Neuronal stem cell (in vitro differentiated cells): ENCODE data around the gene MADD.

Experiments used
- DNase-seq: peaks from one replicate; pipeline ENCODE4 v3.0.0-alpha.2; 2013; ENCODE audit warnings: low spot score
- H2AFZ ChIP-seq: one replicate; pipeline ENCODE4 v1.6.1; 2013; ENCODE audit warnings: mild to moderate bottlenecking, low read length, inconsistent platforms
- H2AK5ac ChIP-seq: 2 replicates; pipeline ENCODE4 v1.6.1; 2013; ENCODE audit warnings: low read depth, mild to moderate bottlenecking, inconsistent platforms, low read length, moderate library complexity, mixed read lengths
- H2BK120ac ChIP-seq: 2 replicates; pipeline ENCODE4 v1.6.1; 2013; ENCODE audit warnings: low read depth, mild to moderate bottlenecking, inconsistent platforms, low read length, moderate library complexity, mixed read lengths
- H2BK12ac ChIP-seq: one replicate; pipeline ENCODE4 v1.6.1; 2013; ENCODE audit warnings: low read length, inconsistent platforms
- H2BK15ac ChIP-seq: 2 replicates; pipeline ENCODE4 v1.6.1; 2013; ENCODE audit warnings: mild to moderate bottlenecking, low read length, inconsistent platforms, mixed read lengths
- H2BK5ac ChIP-seq: one replicate; pipeline ENCODE4 v1.6.1; 2013; ENCODE audit warnings: inconsistent platforms, mild to moderate bottlenecking, low read length, moderate library complexity
- H3K14ac ChIP-seq: one replicate; pipeline ENCODE4 v1.6.1; 2013; ENCODE audit warnings: low read length, inconsistent platforms
- H3K18ac ChIP-seq: 2 replicates; pipeline ENCODE4 v1.6.1; 2013; ENCODE audit warnings: low read length, inconsistent platforms
- H3K23ac ChIP-seq: 2 replicates; pipeline ENCODE4 v1.6.1; 2013; ENCODE audit warnings: low read depth, mild to moderate bottlenecking, mixed read lengths, low read length, inconsistent platforms; ENCODE audit not compliant: poor library complexity
- H3K27ac ChIP-seq: replicated peaks from 3 replicates; pipeline ENCODE4 v1.5.1; 2013; ENCODE audit warnings: low read length, inconsistent platforms
- H3K27me3 ChIP-seq, 3 experiments: 2 replicates each; pipeline ENCODE4 v1.6.1; 2013; ENCODE audit warnings: low read length in 3 of 3, mild to moderate bottlenecking in 2 of 3, inconsistent platforms in 1 of 3, low read depth in 1 of 3, mixed read lengths in 1 of 3, moderate library complexity in 1 of 3; ENCODE audit not compliant: control insufficient read depth in 3 of 3, insufficient read depth in 3 of 3
- H3K36me3 ChIP-seq, 2 donors: replicated peaks in 1 of 2; 2 replicates each; pipeline ENCODE4 v1.6.1; 2013; ENCODE audit warnings: low read length in 2 of 2; ENCODE audit not compliant: control insufficient read depth in 2 of 2, insufficient read depth in 2 of 2
- H3K4ac ChIP-seq: 2 replicates; pipeline ENCODE4 v1.6.1; 2013; ENCODE audit warnings: inconsistent platforms, mild to moderate bottlenecking, low read length, moderate library complexity
- H3K4me1 ChIP-seq, 2 donors: 1 replicate in 1 of 2; 2 replicates in 1 of 2; pipeline ENCODE4 v1.6.1; 2013; ENCODE audit warnings: low read length in 2 of 2, low read depth in 1 of 2; ENCODE audit not compliant: control insufficient read depth in 2 of 2, insufficient read depth in 1 of 2
- H3K4me2 ChIP-seq: one replicate; pipeline ENCODE4 v1.6.1; 2013; ENCODE audit warnings: mild to moderate bottlenecking, low read length, inconsistent platforms; ENCODE audit not compliant: insufficient read depth, poor library complexity, severe bottlenecking
- H3K4me3 ChIP-seq, 2 donors: 2 replicates each; pipeline ENCODE4 v1.5.1; 2013; ENCODE audit warnings: low read length in 2 of 2, mild to moderate bottlenecking in 2 of 2, inconsistent platforms in 1 of 2, moderate library complexity in 1 of 2
- H3K79me1 ChIP-seq: one replicate; pipeline ENCODE4 v1.6.1; 2013; ENCODE audit warnings: low read depth, mild to moderate bottlenecking, inconsistent platforms, low read length, moderate library complexity
- H3K9ac ChIP-seq: one replicate; pipeline ENCODE4 v1.6.1; 2013; ENCODE audit warnings: mild to moderate bottlenecking, low read depth, low read length, inconsistent platforms; ENCODE audit not compliant: poor library complexity
- H3K9me3 ChIP-seq, 2 donors: replicated peaks in 1 of 2; 2 replicates each; pipeline versions ENCODE3 to v1.6.1; 2013; ENCODE audit warnings: low read length in 2 of 2, mild to moderate bottlenecking in 2 of 2, inconsistent platforms in 1 of 2, low read depth in 1 of 2, mixed read lengths in 1 of 2, moderate library complexity in 1 of 2; ENCODE audit not compliant: control insufficient read depth in 2 of 2, insufficient read depth in 1 of 2
- H4K8ac ChIP-seq: one replicate; pipeline ENCODE4 v1.6.1; 2013; ENCODE audit warnings: low read depth, mild to moderate bottlenecking, inconsistent platforms, low read length, moderate library complexity
- H4K91ac ChIP-seq: one replicate; pipeline ENCODE4 v1.6.1; 2013; ENCODE audit warnings: low read length, low read depth, mild to moderate bottlenecking, inconsistent platforms; ENCODE audit not compliant: poor library complexity
- WGBS, 2 donors: extraction: QIAGEN DNeasy Blood & Tissue Kit; methylation state at CpG; one replicate each; pipeline ENCODE4 v1.1.7; 2013; ENCODE audit warnings: missing lambda C conversion rate in 2 of 2, mixed read lengths in 1 of 2; ENCODE audit not compliant: insufficient read length in 2 of 2, insufficient replicate concordance in 1 of 2; ENCODE audit errors: extremely low coverage in 2 of 2; 5-methylcytosine and 5-hydroxymethylcytosine counted together

MADD gene

DNA sequence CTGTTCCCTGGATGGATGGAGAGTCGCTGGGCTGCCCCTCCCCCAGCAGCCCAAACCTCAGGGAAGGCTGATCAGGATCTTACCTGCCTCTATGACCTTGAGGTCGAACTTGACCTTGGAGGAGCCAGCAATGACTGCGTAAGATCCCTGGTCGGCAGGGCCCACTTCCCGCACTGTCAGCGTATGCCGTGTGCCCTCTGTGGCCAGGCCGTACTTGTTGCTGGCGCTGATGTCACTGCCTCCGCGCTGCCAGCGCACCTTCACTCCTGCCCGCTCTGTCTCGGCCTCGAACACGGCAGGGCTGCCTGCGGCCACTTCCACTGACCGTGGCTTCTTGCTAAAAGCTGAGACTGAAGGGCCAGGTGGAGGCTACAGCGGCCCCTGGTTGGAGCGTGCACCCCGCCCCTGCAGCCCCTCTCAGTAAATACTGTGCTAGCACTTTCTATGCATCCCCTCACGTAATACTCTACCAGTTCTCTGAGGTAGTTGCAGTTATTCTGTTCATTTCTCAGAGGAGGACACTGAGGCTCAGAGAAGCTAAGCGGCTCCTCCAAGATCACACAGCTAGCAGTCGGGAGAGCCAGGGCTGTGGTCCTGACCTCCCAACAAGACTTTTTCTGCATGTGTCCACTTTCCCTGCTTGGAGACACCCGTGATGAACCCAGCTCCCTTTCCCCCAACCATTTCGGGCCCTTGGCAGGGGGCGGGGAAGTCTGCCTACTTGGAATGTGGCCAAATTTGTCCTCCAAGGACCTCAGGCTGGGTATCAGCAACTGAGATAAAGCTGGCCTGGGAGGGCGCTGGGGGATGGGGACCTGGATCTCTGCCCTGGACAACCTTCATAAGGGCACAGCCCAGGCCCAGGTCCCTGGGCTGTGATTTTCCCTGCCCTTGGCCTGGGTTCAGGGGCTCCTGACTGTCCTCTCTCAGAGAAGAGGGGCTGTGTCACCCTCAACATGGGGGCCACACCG lies 81.5 kb downstream of the MADD start:
- no peak overlapping the region for H3K4ac ChIP-seq
- no peaks in the 10 kb centered on the region for H3K36me3 ChIP-seq
- H3K14ac ChIP-seq, result peak overlapping the region; percentile 9
- no peak overlapping the region for H3K4me3 ChIP-seq
- peak overlapping the region; percentile 56 for H3K9ac ChIP-seq
- H2BK12ac ChIP-seq, result no peak overlapping the region
- DNase-seq, result no peak
- peak overlapping the region; percentile 11 for H2AK5ac ChIP-seq
- peaks cover 0 to 7% of the 10 kb centered on the region in 2 donors for H3K9me3 ChIP-seq
- H3K4me1 ChIP-seq, result peaks cover 3 to 5% of the 10 kb centered on the region in 2 donors
- WGBS, 2 donors, result no CpG with 5 or more reads among the region's 29 CpGs
- H2AFZ ChIP-seq, result no peak overlapping the region
- H3K27me3 ChIP-seq, result peaks cover 0 to 29% (median 0%) of the 10 kb centered on the region in 3 experiments
- H3K23ac ChIP-seq, result peak overlapping the region; percentile 8
- H3K4me2 ChIP-seq, result no peak overlapping the region
- no peak overlapping the region for H2BK120ac ChIP-seq
- H2BK5ac ChIP-seq, result no peak overlapping the region
- no peak overlapping the region for H3K18ac ChIP-seq
- H3K79me1 ChIP-seq, result peaks cover 1% of the 10 kb centered on the region
- H3K27ac ChIP-seq, result no peak overlapping the region
- no peak overlapping the region for H4K91ac ChIP-seq
- H4K8ac ChIP-seq, result no peak overlapping the region
- no peak overlapping the region for H2BK15ac ChIP-seq

DNA sequence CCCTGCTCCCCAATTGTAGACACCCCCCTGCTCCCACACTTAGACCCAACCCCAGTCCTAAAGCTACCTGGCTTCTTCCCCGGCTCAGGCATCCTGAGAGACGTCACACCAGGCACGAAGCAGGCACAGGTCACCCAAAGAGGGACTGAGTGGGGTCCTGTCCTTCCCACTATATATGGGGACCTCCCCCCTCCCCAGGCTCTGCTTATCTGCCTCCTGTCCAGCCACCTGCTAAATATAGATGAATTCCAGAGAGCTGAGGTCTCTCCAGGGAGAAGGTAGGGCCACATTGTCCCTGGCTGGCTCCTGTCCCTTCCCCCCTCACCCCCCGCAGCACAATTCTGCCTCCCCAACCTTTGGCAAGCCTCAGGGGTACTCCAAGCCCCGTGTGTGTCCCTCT lies 82.6 kb downstream of the MADD start, which contains the start of gene MYBPC3:
Gene MYBPC3 (minus strand): TSS at position 147 of the 400 bp plus-strand sequence. CDS start 55 bp downstream, at position 92.
- WGBS, 2 donors, result no CpG with 5 or more reads among the region's 5 CpGs
- H3K27me3 ChIP-seq, result peaks cover 0 to 18% (median 0%) of the 10 kb centered on the region in 3 experiments
- H3K9me3 ChIP-seq, result peaks cover 0 to 14% of the 10 kb centered on the region in 2 donors

DNA sequence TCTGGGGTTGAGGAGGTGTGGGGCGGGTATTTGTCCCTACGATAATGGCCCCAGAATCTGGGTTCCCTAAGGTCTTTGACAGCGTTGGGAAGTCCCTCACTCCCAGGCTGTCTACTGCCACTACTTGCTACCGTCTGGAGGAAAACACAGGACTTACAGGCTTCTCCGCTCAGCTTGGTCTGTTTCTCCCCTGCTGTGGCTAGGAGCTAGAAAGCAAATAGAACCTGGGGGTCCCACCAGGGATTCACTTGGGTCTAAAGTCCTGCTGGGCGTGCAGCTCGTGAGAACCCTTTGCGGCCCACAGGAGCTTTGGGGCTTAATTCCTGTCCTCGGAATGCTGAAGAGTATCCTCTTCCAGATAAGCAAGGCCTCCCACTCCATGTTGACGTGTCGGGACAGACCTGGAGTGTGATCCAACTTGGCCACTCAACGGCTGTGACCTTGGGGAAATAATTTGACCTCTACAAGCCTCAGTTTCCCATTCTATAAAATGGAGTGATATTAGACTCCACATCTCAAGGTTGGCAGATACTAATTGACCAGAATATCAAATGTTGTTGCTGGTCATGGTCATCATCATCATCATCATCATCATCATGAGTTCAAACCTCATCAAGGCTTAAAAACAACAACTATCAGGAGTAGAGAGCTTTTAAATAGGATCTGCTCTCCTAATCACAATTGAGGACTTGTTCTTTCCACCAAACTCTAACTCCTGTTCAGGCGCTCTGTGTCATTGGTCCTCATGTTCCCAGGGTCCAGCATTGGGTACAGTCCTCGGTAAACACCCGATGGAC lies 84.2 kb downstream of the MADD start:
- H3K14ac ChIP-seq, result no peak overlapping the region
- DNase-seq, result no peak
- H3K27me3 ChIP-seq, result peaks cover 0 to 12% (median 0%) of the 10 kb centered on the region in 3 experiments
- H3K36me3 ChIP-seq, result peaks cover 0 to 3% of the 10 kb centered on the region in 2 donors
- no peak overlapping the region for H3K27ac ChIP-seq
- H4K8ac ChIP-seq, result no peak overlapping the region
- no peak overlapping the region for H2BK12ac ChIP-seq
- no CpG with 5 or more reads among the region's 15 CpGs for WGBS, 2 donors
- H2BK15ac ChIP-seq, result no peak overlapping the region
- H2AK5ac ChIP-seq, result no peak overlapping the region
- peaks cover 1% of the 10 kb centered on the region for H3K79me1 ChIP-seq
- H2AFZ ChIP-seq, result peak overlapping the region; percentile 77
- H3K9me3 ChIP-seq, result peaks cover 0 to 19% of the 10 kb centered on the region in 2 donors
- no peak overlapping the region for H4K91ac ChIP-seq
- H3K23ac ChIP-seq, result no peak overlapping the region
- no peak overlapping the region for H3K18ac ChIP-seq
- H3K4me1 ChIP-seq, result peaks cover 3 to 4% of the 10 kb centered on the region in 2 donors
- H2BK5ac ChIP-seq, result no peak overlapping the region
- H3K4me2 ChIP-seq, result no peak overlapping the region
- no peak overlapping the region for H3K9ac ChIP-seq
- no peak overlapping the region for H3K4me3 ChIP-seq
- no peak overlapping the region for H3K4ac ChIP-seq
- H2BK120ac ChIP-seq, result no peak overlapping the region

More for the DNA sequence above, 82.6 kb downstream of the MADD start, which contains the start of gene MYBPC3:
- H4K8ac ChIP-seq, result no peak within 1 kb of the TSS
- no peak within 1 kb of the TSS for H3K9ac ChIP-seq
- no peak within 1 kb of the TSS for H2BK120ac ChIP-seq
- no peak within 1 kb of the TSS for H3K4me3 ChIP-seq
- no peak within 1 kb of the TSS for H2BK5ac ChIP-seq
- H2AFZ ChIP-seq, result no peak within 1 kb of the TSS
- H3K18ac ChIP-seq, result peak within 1 kb of the TSS; percentile 8
- H3K4ac ChIP-seq, result no peak within 1 kb of the TSS
- no peak within 1 kb of the TSS for H2BK12ac ChIP-seq
- peak within 1 kb of the TSS; percentile 67 for H2AK5ac ChIP-seq
- H3K14ac ChIP-seq, result no peak within 1 kb of the TSS
- no peak within 1 kb of the TSS for H3K27ac ChIP-seq
- H3K4me2 ChIP-seq, result no peak within 1 kb of the TSS
- no peak within 1 kb of the TSS for H4K91ac ChIP-seq
- no peak for DNase-seq
- H3K36me3 ChIP-seq, result no peaks in the 10 kb centered on the region
- H3K79me1 ChIP-seq, result peaks cover 1% of the 10 kb centered on the region
- H2BK15ac ChIP-seq, result no peak within 1 kb of the TSS
- no peak within 1 kb of the TSS for H3K23ac ChIP-seq
- H3K4me1 ChIP-seq, result peaks cover 3 to 5% of the 10 kb centered on the region in 2 donors
